Caco-2 (cell line): ENCODE results near the gene PCDHGA3. TPM values are rescaled to one million over a fixed set of nuclear protein-coding genes. Genes with fewer than 3 reads are reported as not detected.
A peak's percentile ranks its signal among the peaks of the same experiment; 100 is the strongest.
"Not testable (repeated sequence)": the region's sequence is repeated elsewhere in the genome, so short reads cannot be mapped to it uniquely, and the experiment has no call there.

Source experiments
- BruUV-seq: library from RNA; stranded (reverse); fragments of 400-500 nt; replicated peaks from 2 replicates; lab custom pipeline; 2021; lab: Mats Ljungman, UMichigan
- CTCF ChIA-PET: fragments of 300-600 bp; sonication (Branson Sonifier 250); formaldehyde crosslinking; loops from one replicate; lab custom pipeline; 2022; ENCODE audit warnings: antibody characterized with exemption; lab: Charles Lee
- POLR2A ChIA-PET: fragments of 300-600 bp; sonication (Branson Sonifier 250); formaldehyde crosslinking; loops from one replicate; lab custom pipeline; 2022; ENCODE audit warnings: antibody characterized with exemption; lab: Charles Lee
- DNase-seq, 2 experiments: peaks; one replicate each; pipeline versions ENCODE4 v3.0.0 to v3.0.0-alpha.2; 2020 to 2022
- H3K27me3 ChIP-seq: replicated peaks from 2 replicates; pipeline ENCODE4 v1.6.0; 2011; ENCODE audit warnings: low read length; ENCODE audit not compliant: control insufficient read depth, insufficient read depth
- H3K36me3 ChIP-seq: 2 replicates; pipeline ENCODE4 v1.5.1; 2011; ENCODE audit warnings: low read length; ENCODE audit not compliant: control insufficient read depth, insufficient read depth
- H3K4me1 ChIP-seq: fragments of 250-450 bp; sonication (Bioruptor Pico); 2 replicates; pipeline ENCODE4 v1.5.1; 2020; ENCODE audit warnings: mild to moderate bottlenecking
- H3K4me3 ChIP-seq: 2 replicates; pipeline ENCODE4 v1.5.1; 2011; ENCODE audit warnings: low read depth, mild to moderate bottlenecking, control low read depth, low read length
- H3K9me3 ChIP-seq: fragments of 250-450 bp; sonication (Bioruptor Pico); 2 replicates; pipeline ENCODE4 v1.5.1; 2020; ENCODE audit warnings: mild to moderate bottlenecking, moderate library complexity
- H3K27ac Mint-ChIP-seq: one replicate; pipeline ENCODE4 v1.8.0; 2022; ENCODE audit warnings: mixed read lengths; ENCODE audit not compliant: unreplicated experiment
- H3K27me3 Mint-ChIP-seq: one replicate; pipeline ENCODE4 v1.8.0; 2022; ENCODE audit warnings: mixed read lengths; ENCODE audit not compliant: insufficient read depth, unreplicated experiment
- H3K36me3 Mint-ChIP-seq: one replicate; pipeline ENCODE4 v1.8.0; 2022; ENCODE audit warnings: mild to moderate bottlenecking, mixed read lengths; ENCODE audit not compliant: insufficient read depth, unreplicated experiment
- H3K4me1 Mint-ChIP-seq: one replicate; pipeline ENCODE4 v1.8.0; 2022; ENCODE audit warnings: low read depth, mixed read lengths; ENCODE audit not compliant: unreplicated experiment
- H3K4me3 Mint-ChIP-seq: one replicate; pipeline ENCODE4 v1.8.0; 2022; ENCODE audit warnings: mild to moderate bottlenecking, moderate library complexity, mixed read lengths; ENCODE audit not compliant: unreplicated experiment
- H3K9me3 Mint-ChIP-seq: one replicate; pipeline ENCODE4 v1.8.0; 2022; ENCODE audit warnings: mixed read lengths; ENCODE audit not compliant: unreplicated experiment
- intact Hi-C: fragments of 100-400 bp; cut with micrococcal nuclease; formaldehyde crosslinking; loops from one replicate; pipeline ENCODE4 v1.10.0; 2022; ENCODE audit not compliant: unreplicated experiment
- total RNA-seq: library from RNA; stranded (reverse); gene quantifications from 2 replicates; pipeline ENCODE4 v1.2.3, GENCODE V29; 2022
- TF ChIP-seq, protein P1 (sequence below), 2 experiments: fragments of 200-600 bp in 1 of 2; IDR thresholded peaks; 1 replicate in 1 of 2; 2 replicates in 1 of 2; pipeline versions ENCODE4 v1.5.1 to v1.8.0; 2011 to 2022; ENCODE audit warnings: antibody characterized with exemption in 1 of 2, control low read depth in 1 of 2, inconsistent platforms in 1 of 2, low read depth in 1 of 2, low read length in 1 of 2, mild to moderate bottlenecking in 1 of 2, moderate library complexity in 1 of 2; ENCODE audit not compliant: insufficient read depth in 1 of 2, severe bottlenecking in 1 of 2, unreplicated experiment in 1 of 2

The PCDHGA3 gene
- total RNA-seq, 1 experiment from 2014 or later = 0.11 TPM

DNA sequence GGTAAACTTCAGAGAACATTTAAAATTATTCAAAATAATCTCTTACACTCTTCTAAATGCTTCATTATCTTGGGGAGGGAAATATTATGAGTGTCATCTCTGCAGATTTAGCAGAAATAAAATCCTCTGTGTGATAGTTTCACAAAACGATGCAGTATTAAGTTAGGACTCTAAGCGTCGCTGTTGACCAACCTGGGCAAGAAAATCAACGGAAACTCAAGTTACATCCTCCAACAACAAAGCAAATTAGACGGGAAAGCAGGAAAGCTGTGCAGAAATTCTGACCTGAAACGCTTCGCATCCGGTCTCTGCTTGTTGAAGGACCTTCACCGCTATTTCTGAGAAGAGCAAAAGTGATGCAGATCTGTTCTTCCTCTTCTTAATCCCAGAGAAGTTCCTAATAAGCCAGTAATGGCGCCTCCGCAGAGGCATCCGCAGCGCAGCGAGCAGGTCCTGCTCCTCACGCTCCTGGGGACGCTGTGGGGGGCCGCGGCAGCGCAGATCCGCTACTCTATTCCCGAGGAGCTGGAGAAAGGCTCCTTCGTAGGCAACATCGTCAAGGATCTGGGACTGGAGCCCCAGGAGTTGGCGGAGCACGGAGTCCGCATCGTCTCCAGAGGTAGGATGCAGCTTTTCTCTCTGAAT is 30.2 kb downstream of the PCDHGA3 start, which contains the start of gene PCDHGA6:
Gene PCDHGA6, plus strand, starts transcription at position 219 of the 645 bp plus-strand sequence. Its CDS starts 193 bp downstream, at position 412.
- ChIA-PET POLR2A (no interaction called here), CTCF (interaction anchor here (0.7 kb wide), 1 partner anchor 190 kb away, joined by 3 read pairs; no protein-coding TSS in a partner anchor)
- peak in 1 of 2 experiments; percentile 18 for DNase-seq
- Histone ChIP-seq H3K4me1 (no peaks in the 10 kb centered on the region), H3K36me3 (no peaks in the 10 kb centered on the region), H3K27me3 (no peaks in the 10 kb centered on the region), H3K9me3 (no peaks in the 10 kb centered on the region; the same call in 1 of the 2 replicates), H3K4me3 (no peak within 1 kb of the TSS)
- H3K27me3 Mint-ChIP-seq = no peaks in the 10 kb centered on the region
- no peak within 1 kb of the TSS for H3K4me3 Mint-ChIP-seq
- TF ChIP-seq, protein P1, sequence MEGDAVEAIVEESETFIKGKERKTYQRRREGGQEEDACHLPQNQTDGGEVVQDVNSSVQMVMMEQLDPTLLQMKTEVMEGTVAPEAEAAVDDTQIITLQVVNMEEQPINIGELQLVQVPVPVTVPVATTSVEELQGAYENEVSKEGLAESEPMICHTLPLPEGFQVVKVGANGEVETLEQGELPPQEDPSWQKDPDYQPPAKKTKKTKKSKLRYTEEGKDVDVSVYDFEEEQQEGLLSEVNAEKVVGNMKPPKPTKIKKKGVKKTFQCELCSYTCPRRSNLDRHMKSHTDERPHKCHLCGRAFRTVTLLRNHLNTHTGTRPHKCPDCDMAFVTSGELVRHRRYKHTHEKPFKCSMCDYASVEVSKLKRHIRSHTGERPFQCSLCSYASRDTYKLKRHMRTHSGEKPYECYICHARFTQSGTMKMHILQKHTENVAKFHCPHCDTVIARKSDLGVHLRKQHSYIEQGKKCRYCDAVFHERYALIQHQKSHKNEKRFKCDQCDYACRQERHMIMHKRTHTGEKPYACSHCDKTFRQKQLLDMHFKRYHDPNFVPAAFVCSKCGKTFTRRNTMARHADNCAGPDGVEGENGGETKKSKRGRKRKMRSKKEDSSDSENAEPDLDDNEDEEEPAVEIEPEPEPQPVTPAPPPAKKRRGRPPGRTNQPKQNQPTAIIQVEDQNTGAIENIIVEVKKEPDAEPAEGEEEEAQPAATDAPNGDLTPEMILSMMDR (IDR thresholded peaks at IDR 0.05; ENCODE audit: insufficient read depth in 1 of 2, low read depth in 1 of 2, low read length in 1 of 2, severe bottlenecking in 1 of 2, unreplicated experiment in 1 of 2) = peak; percentile 29
- H3K27ac Mint-ChIP-seq = no peak within 1 kb of the TSS
- H3K9me3 Mint-ChIP-seq = no peaks in the 10 kb centered on the region
- H3K36me3 Mint-ChIP-seq = no peaks in the 10 kb centered on the region
- no peaks in the 10 kb centered on the region for H3K4me1 Mint-ChIP-seq
- no TSS peak for BruUV-seq
- intact Hi-C loops = no loop called here

DNA sequence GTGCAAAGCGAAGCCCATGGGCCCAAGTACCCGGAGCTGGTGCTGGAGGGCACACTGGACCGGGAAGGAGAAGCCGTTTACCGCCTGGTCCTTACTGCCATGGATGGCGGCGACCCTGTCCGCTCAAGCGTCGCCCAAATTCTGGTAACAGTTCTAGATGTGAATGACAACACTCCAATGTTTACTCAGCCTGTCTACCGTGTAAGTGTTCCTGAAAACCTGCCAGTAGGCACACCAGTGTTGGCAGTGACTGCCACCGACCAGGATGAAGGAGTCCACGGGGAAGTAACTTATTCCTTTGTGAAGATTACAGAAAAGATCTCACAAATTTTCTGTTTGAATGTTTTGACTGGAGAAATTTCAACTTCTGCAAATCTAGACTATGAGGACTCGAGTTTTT is 31.0 kb downstream of the PCDHGA3 start:
- Mint-ChIP-seq H3K27me3 (no peaks in the 10 kb centered on the region), H3K9me3 (no peaks in the 10 kb centered on the region), H3K4me3 (no peak overlapping the region), H3K27ac (no peak overlapping the region), H3K4me1 (no peaks in the 10 kb centered on the region), H3K36me3 (no peaks in the 10 kb centered on the region)
- intact Hi-C loops = no loop called here
- H3K9me3 ChIP-seq = no peaks in the 10 kb centered on the region; the same call in 1 of the 2 replicates
- no peak for DNase-seq
- H3K27me3 ChIP-seq = no peaks in the 10 kb centered on the region
- no peaks in the 10 kb centered on the region for H3K4me1 ChIP-seq
- no peak overlapping the region for H3K4me3 ChIP-seq
- CTCF ChIA-PET = no interaction called here
- no peaks in the 10 kb centered on the region for H3K36me3 ChIP-seq
- POLR2A ChIA-PET = no interaction called here
- BruUV-seq = no TSS peak
- TF ChIP-seq, protein P1 (IDR thresholded peaks at IDR 0.05; ENCODE audit: insufficient read depth in 1 of 2, low read depth in 1 of 2, low read length in 1 of 2, severe bottlenecking in 1 of 2, unreplicated experiment in 1 of 2) = no peak

- BruUV-seq, H3K27me3 Mint-ChIP-seq, H3K4me3 ChIP-seq, H3K27ac Mint-ChIP-seq, H3K9me3 ChIP-seq, H3K4me3 Mint-ChIP-seq, H3K9me3 Mint-ChIP-seq, POLR2A ChIA-PET, H3K36me3 Mint-ChIP-seq, DNase-seq, H3K4me1 ChIP-seq, intact Hi-C loops, H3K36me3 ChIP-seq, H3K27me3 ChIP-seq, H3K4me1 Mint-ChIP-seq, CTCF ChIA-PET: not testable (repeated sequence)
Measured at GRCh38 chr5:141375444-141376155, 32.0 kb downstream of the PCDHGA3 start.
